HG03354 (cell line): ENCODE measurements around the gene VNN1.
A peak's percentile ranks its signal among the peaks of the same experiment; 100 is the strongest.

ENCODE experiments used
- ATAC-seq: cut with Tn5 transposase; IDR thresholded peaks from one replicate; pipeline ENCODE4 v1.9.1; 2021; ENCODE audit warnings: mild to moderate bottlenecking; ENCODE audit not compliant: unreplicated experiment, poor library complexity, severe bottlenecking

Gene VNN1, protein sequence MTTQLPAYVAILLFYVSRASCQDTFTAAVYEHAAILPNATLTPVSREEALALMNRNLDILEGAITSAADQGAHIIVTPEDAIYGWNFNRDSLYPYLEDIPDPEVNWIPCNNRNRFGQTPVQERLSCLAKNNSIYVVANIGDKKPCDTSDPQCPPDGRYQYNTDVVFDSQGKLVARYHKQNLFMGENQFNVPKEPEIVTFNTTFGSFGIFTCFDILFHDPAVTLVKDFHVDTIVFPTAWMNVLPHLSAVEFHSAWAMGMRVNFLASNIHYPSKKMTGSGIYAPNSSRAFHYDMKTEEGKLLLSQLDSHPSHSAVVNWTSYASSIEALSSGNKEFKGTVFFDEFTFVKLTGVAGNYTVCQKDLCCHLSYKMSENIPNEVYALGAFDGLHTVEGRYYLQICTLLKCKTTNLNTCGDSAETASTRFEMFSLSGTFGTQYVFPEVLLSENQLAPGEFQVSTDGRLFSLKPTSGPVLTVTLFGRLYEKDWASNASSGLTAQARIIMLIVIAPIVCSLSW

DNA sequence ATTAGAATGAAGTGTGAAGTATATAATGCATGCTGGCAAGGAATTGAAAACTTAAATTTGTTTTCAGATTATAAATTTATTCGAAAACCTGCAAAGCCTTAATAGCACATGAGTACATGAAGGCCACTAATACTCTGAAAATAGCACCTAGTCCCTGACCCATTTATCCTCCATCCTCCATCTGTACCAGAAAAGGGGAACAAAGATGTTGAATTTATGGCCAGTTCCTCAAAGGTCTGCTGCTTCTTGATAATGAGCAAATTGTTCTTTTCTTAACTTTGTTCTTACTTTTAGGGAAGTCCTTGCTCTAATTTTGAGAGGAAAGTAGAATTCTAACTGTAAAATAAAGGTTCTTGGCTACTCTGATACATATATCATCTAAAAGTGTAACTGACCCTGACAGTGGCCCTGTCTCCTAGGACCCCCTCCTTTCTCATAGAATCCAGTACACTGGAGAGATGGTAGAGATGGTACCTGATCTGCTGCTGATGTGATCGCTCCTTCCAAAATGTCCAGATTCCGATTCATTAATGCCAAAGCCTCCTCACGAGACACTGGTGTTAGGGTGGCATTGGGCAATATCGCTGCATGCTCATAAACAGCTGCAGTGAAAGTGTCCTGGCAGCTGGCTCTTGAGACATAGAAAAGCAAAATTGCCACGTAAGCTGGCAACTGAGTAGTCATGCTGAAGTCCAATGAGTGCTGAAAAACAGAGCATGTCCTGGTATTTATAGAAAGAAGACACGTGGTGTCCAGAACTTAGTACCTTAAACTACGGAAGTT is at the start of gene VNN1:
VNN1 (minus strand) TSS at position 704 of the 783 bp plus-strand sequence; CDS start at position 684, 20 bp downstream.
- peak; percentile 77 for ATAC-seq

DNA sequence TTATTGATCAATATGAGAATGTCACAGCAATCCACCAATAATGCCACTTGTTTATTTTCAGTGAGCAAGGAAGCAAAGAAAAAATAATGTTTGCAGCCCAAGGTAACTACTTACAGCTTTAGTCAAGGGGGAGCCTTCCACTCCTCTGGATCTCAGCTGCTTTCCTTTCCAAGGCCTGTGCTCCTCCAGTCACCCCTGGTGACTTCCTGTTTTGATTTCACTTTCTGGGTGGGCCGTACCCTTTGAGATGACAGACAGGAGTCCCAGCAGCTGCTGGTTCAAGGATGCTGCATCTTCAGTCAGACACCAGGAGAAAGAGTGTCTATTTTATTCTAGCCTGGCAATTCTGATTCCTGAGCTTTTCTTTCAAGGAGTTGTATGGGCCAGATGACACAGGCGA is 49.4 kb upstream of the VNN1 start:
- peak; percentile 93 for ATAC-seq

DNA sequence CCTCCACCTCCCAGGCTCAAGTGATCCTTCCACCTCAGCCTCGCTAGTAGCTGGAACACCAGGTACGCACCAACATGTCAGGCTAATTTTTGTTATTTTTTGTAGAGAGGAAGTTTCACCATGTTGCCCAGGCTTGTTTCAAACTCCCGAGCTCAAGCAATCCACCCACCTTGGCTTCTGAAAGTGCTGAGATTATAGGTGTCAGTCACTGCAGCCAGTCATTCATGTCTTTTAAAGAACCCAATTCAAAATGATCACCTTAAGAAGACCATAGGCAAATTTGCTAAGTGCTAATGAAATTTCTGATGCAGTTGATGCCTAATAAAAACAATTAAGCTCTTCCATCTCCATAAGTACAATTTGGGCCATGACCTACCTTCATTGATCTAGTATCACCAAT is 46.4 kb upstream of the VNN1 start:
- ATAC-seq: no peak

DNA sequence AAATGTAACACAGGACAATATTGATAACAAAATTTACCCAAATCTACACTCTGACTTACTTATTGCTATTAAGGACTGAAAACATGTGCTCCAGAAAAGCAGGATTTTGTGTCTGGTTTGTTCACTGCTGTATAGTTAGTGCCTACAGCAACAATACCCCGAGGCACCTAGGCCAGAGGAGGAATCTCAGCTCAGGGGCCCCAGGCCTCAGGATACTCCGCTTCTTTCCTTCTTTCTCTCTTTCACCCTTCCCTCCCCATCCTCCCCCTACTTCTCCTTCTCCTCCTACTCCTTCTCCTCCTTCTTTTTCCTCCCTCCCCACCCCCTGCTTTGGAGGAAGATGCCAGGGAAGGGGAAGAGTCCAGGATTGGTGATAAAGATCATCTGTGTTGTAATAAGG is 44.8 kb upstream of the VNN1 start:
- ATAC-seq: no peak

DNA sequence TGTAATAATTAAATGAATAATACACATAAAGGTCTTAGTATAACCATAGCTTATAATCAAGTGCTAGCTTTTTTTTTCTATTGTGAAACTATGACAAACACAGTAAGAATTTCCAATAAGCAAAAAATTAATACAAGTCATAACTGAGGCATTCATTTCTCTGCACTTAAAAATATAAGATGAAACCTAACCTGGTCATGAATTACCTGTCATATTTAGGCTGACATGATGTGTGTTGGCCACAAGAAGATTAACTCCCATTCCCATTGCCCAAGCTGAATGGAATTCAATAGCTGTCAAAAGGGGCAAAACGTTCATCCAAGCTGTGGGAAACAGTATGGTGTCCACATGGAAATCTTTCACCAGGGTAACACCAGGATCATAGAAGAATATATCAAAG is 38.4 kb upstream of the VNN1 start:
- ATAC-seq: no peak

DNA sequence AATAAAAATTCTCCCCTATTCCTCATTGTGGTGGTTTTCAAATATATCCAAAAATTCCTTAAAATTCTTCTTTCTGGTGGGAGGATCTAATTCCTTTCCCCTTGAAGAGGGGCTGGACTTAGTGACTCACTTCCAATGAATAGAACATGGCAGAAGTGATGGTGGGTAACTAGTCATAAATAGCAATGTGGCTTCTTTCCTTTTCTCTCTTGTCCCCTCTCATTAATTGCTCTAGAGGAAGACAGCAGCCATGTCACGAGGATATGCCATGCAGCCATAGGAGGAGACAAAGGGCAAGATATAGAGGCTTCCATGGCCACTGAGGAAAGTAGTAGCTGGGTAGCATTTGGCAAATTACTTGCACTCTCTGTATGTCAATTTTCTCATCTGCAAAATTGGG is 38.0 kb upstream of the VNN1 start:
- no peak for ATAC-seq

DNA sequence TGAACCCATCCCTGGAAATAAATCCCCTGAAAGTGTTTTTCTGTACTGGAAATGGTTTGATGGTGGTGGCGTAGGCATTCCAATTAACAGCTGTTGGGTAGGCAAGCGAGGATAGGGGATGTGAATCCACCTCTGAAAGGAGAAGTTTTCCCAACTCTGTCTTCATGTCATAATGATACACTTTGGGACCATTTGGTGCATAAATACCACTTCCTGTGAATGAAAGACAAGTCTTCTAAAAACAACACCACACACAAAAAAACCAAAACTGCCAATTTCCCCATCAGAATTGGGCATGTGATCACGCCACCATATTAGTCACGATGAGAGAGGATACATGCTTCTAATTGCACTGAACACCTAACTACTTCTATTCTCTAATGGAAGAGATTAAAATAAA is 37.5 kb upstream of the VNN1 start:
- ATAC-seq: peak; percentile 40

DNA sequence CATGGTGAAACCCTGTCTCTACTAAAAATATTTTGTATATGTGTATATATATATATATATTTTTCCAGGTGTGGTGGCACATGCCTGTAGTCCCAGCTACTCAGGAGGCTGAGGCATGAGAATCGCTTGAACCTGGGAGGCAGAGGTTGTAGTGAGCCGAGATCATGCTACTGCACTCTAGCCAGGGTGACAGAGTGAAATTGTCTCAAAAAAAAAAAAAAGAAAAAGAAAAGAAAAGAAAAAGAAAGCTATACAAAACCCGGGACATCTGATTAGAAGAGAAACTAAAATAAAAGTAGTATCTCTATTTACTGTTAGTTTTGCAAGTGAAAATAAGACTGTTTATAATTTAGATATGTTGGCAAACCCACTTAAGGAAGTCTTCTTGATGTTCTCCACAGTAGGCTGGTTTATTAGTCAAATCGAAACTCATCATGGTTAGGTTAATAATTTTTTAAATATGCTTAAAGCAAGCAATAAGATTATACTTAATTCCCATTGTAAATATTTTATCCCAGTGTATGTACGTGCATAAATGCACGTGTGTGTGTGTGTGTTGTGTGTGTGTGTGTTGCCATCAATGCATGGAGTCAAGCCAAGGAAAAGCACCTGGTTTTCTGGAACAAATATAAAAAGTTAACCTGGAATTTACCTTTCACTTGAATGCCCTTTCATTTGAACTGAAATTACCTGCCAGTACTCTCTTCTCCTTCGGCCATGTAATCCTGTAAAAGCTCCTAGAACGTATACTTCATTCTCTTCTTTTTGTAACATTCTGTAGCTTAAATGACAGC is 36.8 kb upstream of the VNN1 start:
- ATAC-seq: peak; percentile 92

DNA sequence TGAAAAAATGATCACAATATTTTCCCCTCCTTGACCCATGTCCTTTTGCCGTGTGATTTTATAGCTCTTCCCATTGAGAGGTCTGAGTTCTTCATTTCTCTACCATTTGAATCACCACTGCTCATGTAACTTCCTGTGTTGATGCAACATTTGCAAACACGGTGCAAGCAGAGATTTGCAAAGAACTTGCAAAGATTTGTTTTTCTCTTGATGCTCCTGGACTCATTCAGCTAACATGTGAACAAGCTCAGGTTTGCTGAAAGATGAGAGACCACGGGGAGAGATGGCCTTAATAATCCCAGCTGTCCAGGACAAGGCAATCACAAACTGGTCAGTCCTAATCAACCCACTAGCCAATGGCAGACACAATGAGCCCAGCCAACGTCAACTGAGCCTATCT is 35.3 kb upstream of the VNN1 start:
- ATAC-seq: no peak

DNA sequence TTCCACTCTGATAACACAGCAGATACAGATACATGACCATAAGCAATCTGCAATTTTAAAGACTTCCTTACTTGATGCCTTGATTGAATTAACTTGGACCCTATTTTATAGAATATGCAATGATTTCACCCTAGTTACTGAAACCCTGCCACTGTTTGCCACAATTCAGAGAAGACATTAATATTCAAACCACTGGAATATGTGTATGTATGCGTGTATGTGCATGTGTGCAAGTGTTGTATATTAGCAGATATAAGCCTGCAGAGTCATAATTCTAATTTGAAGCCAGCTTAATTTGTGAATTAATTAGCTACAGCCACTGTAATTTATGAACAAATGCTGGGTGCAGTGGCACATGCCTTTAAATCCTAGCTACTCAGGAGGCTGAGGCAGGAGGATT is 34.6 kb upstream of the VNN1 start:
- ATAC-seq: no peak

DNA sequence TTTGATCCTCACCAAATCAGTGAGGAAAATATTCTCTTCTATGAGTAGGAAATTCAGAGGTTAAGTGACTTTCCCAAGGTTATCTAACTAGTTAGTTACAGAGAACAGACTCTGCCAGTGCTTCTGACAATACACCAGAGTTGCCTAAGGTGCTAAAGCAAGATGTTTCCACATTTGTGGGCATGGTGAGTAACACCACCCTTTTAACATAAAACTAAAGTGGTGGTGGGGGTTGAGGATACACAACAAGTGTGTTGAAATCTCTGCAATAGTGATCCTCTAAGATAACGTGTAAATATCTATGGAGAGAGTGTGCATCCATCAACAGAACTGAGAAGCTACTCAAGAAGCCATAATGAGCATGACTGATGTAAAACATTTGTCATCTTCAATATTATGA is 32.2 kb upstream of the VNN1 start:
- ATAC-seq: no peak

DNA sequence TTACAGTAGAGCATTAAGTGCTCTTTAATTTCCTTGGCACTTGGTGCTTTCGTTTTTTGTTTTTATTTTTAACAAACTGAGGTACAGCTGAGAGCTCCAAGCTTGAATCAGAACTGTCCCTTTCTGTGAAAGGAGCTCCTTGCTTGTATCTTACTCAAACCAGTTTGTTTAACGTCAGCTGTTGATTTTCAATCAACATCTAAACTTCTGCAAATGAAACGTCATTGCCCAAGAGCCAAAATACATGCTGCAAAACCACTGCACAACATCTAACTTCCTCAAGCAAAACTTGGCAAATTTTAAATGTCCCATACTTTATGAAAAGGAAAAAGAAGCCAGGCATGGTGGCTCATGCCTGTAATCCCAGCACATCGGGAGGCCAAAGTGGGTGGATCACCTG is 28.6 kb upstream of the VNN1 start:
- no peak for ATAC-seq

DNA sequence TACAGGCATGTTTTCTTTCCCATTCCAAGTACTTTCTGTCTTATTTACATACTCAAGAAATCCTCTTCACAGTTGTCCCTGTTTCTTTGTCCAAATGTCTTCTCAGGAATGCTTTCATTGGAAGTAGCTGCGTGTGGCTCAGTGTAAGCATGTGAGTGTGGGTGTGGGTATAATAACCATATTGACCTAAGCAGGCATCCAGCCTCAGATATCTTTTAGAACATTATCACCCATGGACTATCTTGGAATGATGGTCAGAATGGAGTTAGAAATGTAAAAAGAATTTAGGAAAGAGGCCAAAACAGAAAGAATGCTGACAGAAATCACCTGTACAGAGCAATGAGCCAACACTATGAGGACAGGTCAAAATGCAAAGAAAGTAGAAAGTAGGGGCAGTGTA is 27.4 kb upstream of the VNN1 start:
- ATAC-seq: no peak

DNA sequence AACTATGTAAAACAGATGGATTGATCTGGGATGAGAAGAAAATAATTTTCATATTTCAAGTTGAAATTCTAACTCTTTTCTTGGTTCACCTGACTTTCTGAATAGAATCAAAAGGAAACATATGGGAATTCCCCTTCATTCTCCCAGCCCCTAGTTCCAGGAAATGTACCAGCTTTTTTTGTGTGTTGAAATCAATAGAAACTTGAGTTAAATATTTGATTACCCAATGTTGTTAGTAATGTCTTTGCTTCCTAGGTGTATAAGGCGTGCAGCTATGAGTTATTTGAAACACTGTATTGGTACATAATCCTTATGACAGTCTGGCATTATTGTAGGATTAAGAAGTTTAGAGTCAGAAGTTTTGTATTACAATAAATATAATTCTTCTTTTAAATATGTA is 22.4 kb upstream of the VNN1 start:
- ATAC-seq: no peak

DNA sequence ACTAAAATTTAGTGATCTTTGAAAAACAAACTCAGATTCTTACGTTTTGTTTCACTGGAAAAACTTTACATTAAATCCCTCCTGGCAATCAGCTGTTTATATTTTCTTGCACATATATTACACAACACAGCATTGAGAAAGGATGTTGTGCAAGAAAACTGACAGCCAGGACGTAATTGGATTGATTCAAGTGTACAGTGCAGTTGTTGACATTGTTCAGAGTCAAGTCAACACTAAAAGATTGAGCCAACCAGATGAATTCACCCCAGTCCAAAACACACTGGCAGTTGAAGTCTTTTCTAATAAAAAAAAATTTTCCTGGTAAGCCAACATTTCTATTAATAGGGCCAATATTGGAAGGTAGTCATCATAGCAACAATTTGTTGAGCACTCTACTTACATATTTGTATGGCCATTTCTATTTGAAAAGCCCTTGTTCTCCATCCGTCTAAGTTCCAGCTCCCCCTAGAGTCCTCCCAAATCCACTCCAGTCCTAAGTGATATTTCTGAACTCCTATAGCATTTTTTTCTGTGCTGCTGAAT is 20.9 kb upstream of the VNN1 start:
- no peak for ATAC-seq

DNA sequence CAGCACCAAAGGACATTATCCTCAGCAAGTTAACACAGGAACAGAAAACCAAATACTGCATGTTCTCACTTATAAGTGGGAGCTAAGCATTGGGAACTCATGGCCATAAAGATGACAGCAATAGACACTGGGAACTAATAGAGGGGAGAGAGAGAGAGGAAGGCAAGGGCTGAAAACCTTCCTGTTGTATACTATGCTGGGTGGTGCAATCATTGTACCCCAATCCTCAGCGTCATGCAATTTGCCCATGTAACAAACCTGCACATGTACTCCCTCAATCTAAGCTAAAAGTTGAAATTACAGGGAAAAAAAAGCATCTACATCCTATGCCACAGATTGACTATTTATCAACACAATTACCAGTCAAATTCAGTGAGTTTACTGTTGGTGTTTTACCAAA is 20.0 kb upstream of the VNN1 start:
- ATAC-seq: no peak

DNA sequence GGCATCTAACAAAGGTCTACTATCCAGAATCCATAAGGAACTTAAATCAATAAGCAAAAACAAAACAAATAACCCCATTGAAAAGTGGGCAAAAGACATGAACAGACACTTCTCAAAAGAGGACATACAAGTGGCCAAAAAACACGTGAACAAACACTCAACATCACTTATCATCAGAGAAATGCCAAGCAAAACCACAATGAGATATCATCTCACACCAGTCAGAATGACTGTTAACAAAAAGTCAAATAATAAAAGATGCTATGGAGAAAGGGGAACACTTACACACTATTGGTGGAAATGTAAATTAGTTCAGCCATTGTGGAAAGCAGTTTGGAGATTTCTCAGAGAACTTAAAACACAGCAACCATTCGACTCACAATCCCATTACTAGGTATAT is 19.4 kb upstream of the VNN1 start:
- no peak for ATAC-seq

DNA sequence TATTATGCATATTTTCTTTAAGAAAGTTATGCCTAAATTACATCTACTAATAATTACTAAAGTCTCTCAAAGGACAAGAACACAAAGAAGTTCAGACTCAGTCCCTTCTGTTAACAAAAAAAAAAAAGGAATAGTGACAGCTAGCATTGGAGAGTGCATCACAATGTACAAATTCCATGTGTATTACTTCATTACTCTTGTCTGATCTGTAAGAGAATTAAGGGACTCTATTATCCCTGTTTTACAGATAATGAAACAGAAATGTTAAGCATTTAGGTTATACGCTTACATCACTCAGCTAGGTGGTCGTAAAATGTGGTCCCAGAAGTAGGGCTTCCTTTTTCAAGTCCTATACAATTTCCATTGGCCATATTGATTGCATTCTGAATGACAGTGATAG is 17.2 kb upstream of the VNN1 start:
- no peak for ATAC-seq

DNA sequence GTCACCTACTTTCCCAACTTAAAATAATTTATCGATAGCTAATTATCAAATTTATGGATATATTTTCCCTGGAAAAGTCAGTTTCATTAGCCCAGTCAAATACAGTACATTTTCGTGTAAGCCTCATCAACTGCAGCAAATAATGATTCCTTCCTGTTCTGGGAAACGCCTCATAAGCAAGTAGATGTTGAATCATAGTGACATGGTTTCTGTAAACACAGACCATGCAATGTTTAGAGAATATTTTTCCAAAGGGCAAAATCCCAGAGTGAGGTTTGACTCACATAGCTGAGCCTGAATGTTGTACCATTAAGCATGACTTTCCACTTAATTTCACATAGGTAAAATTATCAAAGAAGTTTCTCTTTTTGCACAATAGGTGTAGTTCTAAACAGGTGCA is 16.7 kb upstream of the VNN1 start:
- ATAC-seq: no peak

DNA sequence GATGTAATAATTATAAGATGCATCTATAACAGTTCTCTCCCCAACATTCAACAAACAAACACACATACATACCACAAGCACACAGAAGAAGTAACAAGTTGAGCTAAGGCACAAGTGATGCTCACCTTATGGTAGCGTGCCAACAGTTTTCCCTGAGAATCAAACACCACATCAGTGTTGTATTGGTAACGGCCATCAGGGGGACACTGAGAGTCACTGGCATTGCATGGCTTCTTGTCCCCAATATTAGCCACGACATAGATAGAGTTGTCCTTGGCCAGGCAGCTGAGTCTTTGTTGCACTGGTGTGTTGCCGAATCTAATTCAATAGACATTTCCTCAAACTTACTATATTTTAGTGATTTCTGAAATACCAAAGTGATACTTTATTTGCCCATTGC is 14.8 kb upstream of the VNN1 start:
- no peak for ATAC-seq
